Body of pancreas (tissue), 4 donors: ENCODE results near the gene DDR1.

Experiments used
- CTCF ChIP-seq, 7 experiments: fragments of 450-650 bp in 4 of 7; fragments of 200-600 bp in 3 of 7; sonication (generic) in 3 of 7; IDR thresholded peaks; one replicate each; pipeline ENCODE4 v1.5.1; 2016 to 2019; ENCODE audit warnings: antibody characterized with exemption in 7 of 7
- POLR2A ChIP-seq, 3 donors: fragments of 450-650 bp; IDR thresholded peaks; one replicate each; pipeline ENCODE4 v1.6.1; 2016; ENCODE audit warnings: antibody characterized with exemption in 3 of 3, mild to moderate bottlenecking in 2 of 3

GRCh38 chr6:30881392-30882203 lies 2.7 kb upstream of the DDR1 start:
- no peak for TF ChIP-seq POLR2A (IDR thresholded peaks at IDR 0.05)
- TF ChIP-seq CTCF (IDR thresholded peaks at IDR 0.05), result no peak
